Parathyroid adenoma (tissue), 2 donors: Measurements from ENCODE around the gene TAOK3.

Experiments
- H2AFZ ChIP-seq: fragments of 300-600 bp; sonication (generic); one replicate; pipeline ENCODE4 v1.7.0; 2017; ENCODE audit warnings: antibody characterized with exemption, mild to moderate bottlenecking
- H3K27ac ChIP-seq: fragments of 300-600 bp; sonication (generic); one replicate; pipeline ENCODE4 v1.7.0; 2017
- H3K27me3 ChIP-seq: fragments of 300-600 bp; sonication (generic); one replicate; pipeline ENCODE4 v1.7.0; 2017; ENCODE audit warnings: low read length; ENCODE audit not compliant: control insufficient read depth, insufficient read depth
- H3K36me3 ChIP-seq: fragments of 300-600 bp; sonication (generic); one replicate; pipeline ENCODE4 v1.7.0; 2017; ENCODE audit warnings: low read length; ENCODE audit not compliant: control insufficient read depth, insufficient read depth
- H3K4me1 ChIP-seq: fragments of 300-600 bp; sonication (generic); one replicate; pipeline ENCODE4 v1.7.0; 2017; ENCODE audit warnings: control low read depth
- H3K4me2 ChIP-seq: fragments of 300-600 bp; sonication (generic); one replicate; pipeline ENCODE4 v1.7.0; 2017; ENCODE audit warnings: low read length
- H3K4me3 ChIP-seq: fragments of 300-600 bp; sonication (generic); one replicate; pipeline ENCODE4 v1.7.0; 2017; ENCODE audit warnings: low read depth, low read length
- H3K79me2 ChIP-seq: fragments of 300-600 bp; sonication (generic); one replicate; pipeline ENCODE4 v1.7.0; 2017; ENCODE audit warnings: control low read depth
- H3K9ac ChIP-seq: fragments of 300-600 bp; sonication (generic); one replicate; pipeline ENCODE4 v1.7.0; 2017; ENCODE audit warnings: mild to moderate bottlenecking
- H3K9me3 ChIP-seq: fragments of 300-600 bp; sonication (generic); one replicate; pipeline ENCODE4 v1.7.0; 2017; ENCODE audit warnings: low read length; ENCODE audit not compliant: control insufficient read depth
- TF ChIP-seq, protein P1 (sequence below): fragments of 300-600 bp; sonication (generic); IDR thresholded peaks from one replicate; pipeline ENCODE4 v1.7.0; 2017; ENCODE audit warnings: antibody characterized with exemption, mild to moderate bottlenecking
- donor health status: primary hyperparathyroidism.

TAOK3 gene

GRCh38 chr12:118102609-118103008 lies 270.1 kb downstream of the TAOK3 start:
- no peaks in the 10 kb centered on the region for H3K9me3 ChIP-seq
- peaks cover 7% of the 10 kb centered on the region for H3K4me1 ChIP-seq
- TF ChIP-seq, protein P1, sequence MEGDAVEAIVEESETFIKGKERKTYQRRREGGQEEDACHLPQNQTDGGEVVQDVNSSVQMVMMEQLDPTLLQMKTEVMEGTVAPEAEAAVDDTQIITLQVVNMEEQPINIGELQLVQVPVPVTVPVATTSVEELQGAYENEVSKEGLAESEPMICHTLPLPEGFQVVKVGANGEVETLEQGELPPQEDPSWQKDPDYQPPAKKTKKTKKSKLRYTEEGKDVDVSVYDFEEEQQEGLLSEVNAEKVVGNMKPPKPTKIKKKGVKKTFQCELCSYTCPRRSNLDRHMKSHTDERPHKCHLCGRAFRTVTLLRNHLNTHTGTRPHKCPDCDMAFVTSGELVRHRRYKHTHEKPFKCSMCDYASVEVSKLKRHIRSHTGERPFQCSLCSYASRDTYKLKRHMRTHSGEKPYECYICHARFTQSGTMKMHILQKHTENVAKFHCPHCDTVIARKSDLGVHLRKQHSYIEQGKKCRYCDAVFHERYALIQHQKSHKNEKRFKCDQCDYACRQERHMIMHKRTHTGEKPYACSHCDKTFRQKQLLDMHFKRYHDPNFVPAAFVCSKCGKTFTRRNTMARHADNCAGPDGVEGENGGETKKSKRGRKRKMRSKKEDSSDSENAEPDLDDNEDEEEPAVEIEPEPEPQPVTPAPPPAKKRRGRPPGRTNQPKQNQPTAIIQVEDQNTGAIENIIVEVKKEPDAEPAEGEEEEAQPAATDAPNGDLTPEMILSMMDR, result no peak
- no peaks in the 10 kb centered on the region for H3K79me2 ChIP-seq
- H3K4me2 ChIP-seq, result peak overlapping the region; percentile 82
- no peak overlapping the region for H3K9ac ChIP-seq
- H3K27ac ChIP-seq, result peak overlapping the region; percentile 93
- H3K27me3 ChIP-seq, result no peaks in the 10 kb centered on the region
- peak overlapping the region; percentile 69 for H3K4me3 ChIP-seq
- no peaks in the 10 kb centered on the region for H3K36me3 ChIP-seq
- H2AFZ ChIP-seq, result peak overlapping the region; percentile 98

DNA sequence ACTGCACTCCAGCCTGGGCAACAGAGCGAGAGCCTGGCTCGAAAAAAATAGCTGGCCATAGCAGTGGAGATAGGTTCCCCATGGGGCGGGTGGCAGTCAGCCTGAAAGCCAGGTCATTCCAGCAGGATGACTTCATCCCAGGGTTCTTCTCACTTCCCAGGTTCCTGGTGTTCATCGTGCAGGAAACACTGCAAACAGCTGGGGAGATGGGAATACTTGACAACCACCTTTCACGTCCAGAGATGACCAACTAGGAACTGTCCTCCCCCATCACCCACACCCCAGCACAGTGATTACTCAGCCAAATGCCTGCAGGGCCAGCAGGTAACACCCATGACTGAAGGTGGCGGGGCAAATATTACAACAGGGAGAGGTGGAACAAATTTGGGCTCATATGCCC lies 270.6 kb downstream of the TAOK3 start:
- peak overlapping the region; percentile 93 for H3K27ac ChIP-seq
- H3K9ac ChIP-seq, result no peak overlapping the region
- peak overlapping the region; percentile 98 for H2AFZ ChIP-seq
- TF ChIP-seq, protein P1, result no peak
- H3K4me1 ChIP-seq, result peaks cover 7% of the 10 kb centered on the region
- H3K27me3 ChIP-seq, result no peaks in the 10 kb centered on the region
- no peak overlapping the region for H3K4me3 ChIP-seq
- H3K9me3 ChIP-seq, result no peaks in the 10 kb centered on the region
- H3K79me2 ChIP-seq, result no peaks in the 10 kb centered on the region
- H3K4me2 ChIP-seq, result peak overlapping the region; percentile 82
- no peaks in the 10 kb centered on the region for H3K36me3 ChIP-seq

- no peak overlapping the region for H3K27ac ChIP-seq
- H3K4me3 ChIP-seq, result no peak overlapping the region
- H3K9ac ChIP-seq, result no peak overlapping the region
- no peaks in the 10 kb centered on the region for H3K79me2 ChIP-seq
- H3K4me1 ChIP-seq, result peaks cover 7% of the 10 kb centered on the region
- H3K4me2 ChIP-seq, result no peak overlapping the region
- H3K36me3 ChIP-seq, result no peaks in the 10 kb centered on the region
- TF ChIP-seq, protein P1, result no peak
- no peaks in the 10 kb centered on the region for H3K9me3 ChIP-seq
- H2AFZ ChIP-seq, result no peak overlapping the region
- H3K27me3 ChIP-seq, result no peaks in the 10 kb centered on the region
These were observed 271.7 kb downstream of the TAOK3 start for GRCh38 chr12:118101051-118101450.
